H1 (cell line): ENCODE measurements around the gene CABP4. TPM values are rescaled to one million over a fixed set of nuclear protein-coding genes. Genes with fewer than 3 reads are reported as not detected.

Experiments used
- CTCF ChIA-PET: fragments of 300-600 bp; sonication (Branson Sonifier 250); formaldehyde crosslinking; loops from one replicate; lab custom pipeline; 2021; ENCODE audit not compliant: partially characterized antibody; lab: Charles Lee
- POLR2A ChIA-PET: fragments of 300-600 bp; sonication (Branson Sonifier 250); formaldehyde crosslinking; loops from one replicate; lab custom pipeline; 2021; ENCODE audit warnings: inconsistent platforms; ENCODE audit not compliant: partially characterized antibody; lab: Charles Lee
- DNase-seq, 2 experiments: peaks; one replicate each; pipeline versions ENCODE4 v3.0.0 to v3.0.0-alpha.2; 2010 to 2022; ENCODE audit warnings: low spot score in 2 of 2, low read depth in 1 of 2, mixed read lengths in 1 of 2
- FAIRE-seq: peaks from 2 replicates; lab custom pipeline; 2011; peaks lifted over from hg19 to GRCh38; lab: Jason Lieb, UNC
- H2AFZ ChIP-seq: 2 replicates; pipeline ENCODE4 v1.8.1; 2012; ENCODE audit warnings: low read length, inconsistent platforms
- H2AK5ac ChIP-seq: 2 replicates; pipeline ENCODE4 v1.6.1; 2013; ENCODE audit warnings: low read depth, low read length
- H2BK120ac ChIP-seq: replicated peaks from 2 replicates; pipeline ENCODE3; 2013; ENCODE audit warnings: low read depth, low read length, inconsistent platforms
- H2BK12ac ChIP-seq: 2 replicates; pipeline ENCODE4 v1.6.1; 2013; ENCODE audit warnings: low read depth, low read length
- H2BK15ac ChIP-seq: 2 replicates; pipeline ENCODE4 v1.6.1; 2013; ENCODE audit warnings: low read length
- H2BK20ac ChIP-seq: 2 replicates; pipeline ENCODE4 v1.6.1; 2013; ENCODE audit warnings: low read length
- H2BK5ac ChIP-seq: 2 replicates; pipeline ENCODE4 v1.6.1; 2013; ENCODE audit warnings: low read depth, low read length
- H3K14ac ChIP-seq: 2 replicates; pipeline ENCODE4 v1.6.1; 2013; ENCODE audit warnings: inconsistent platforms; ENCODE audit not compliant: insufficient read length
- H3K18ac ChIP-seq: 2 replicates; pipeline ENCODE4 v1.6.1; 2013; ENCODE audit warnings: low read length; ENCODE audit errors: extremely low read depth
- H3K23ac ChIP-seq: 2 replicates; pipeline ENCODE4 v1.6.1; 2013; ENCODE audit warnings: inconsistent platforms; ENCODE audit not compliant: insufficient read length
- H3K23me2 ChIP-seq: 2 replicates; pipeline ENCODE4 v1.6.1; 2013; ENCODE audit warnings: low read depth, low read length
- H3K27ac ChIP-seq: 2 replicates; pipeline ENCODE4 v1.6.1; 2011; ENCODE audit warnings: low read depth, low read length, inconsistent platforms
- H3K27me3 ChIP-seq, 4 experiments: replicated peaks in 1 of 4; 1 replicate in 1 of 4; 2 replicates in 3 of 4; pipeline versions ENCODE4 v1.6.1 to v1.8.1; 2011 to 2013; ENCODE audit warnings: low read length in 3 of 4, mild to moderate bottlenecking in 3 of 4, inconsistent platforms in 2 of 4, mixed read lengths in 2 of 4, moderate library complexity in 1 of 4; ENCODE audit not compliant: control insufficient read depth in 3 of 4, insufficient read depth in 3 of 4; ENCODE audit errors: extremely low read depth in 1 of 4
- H3K36me3 ChIP-seq, 4 experiments: 2 replicates each; pipeline versions ENCODE4 v1.6.1 to v1.8.1; 2011 to 2013; ENCODE audit warnings: mild to moderate bottlenecking in 4 of 4, low read length in 3 of 4, moderate library complexity in 2 of 4, control low read depth in 1 of 4, inconsistent platforms in 1 of 4; ENCODE audit not compliant: insufficient read depth in 4 of 4, control insufficient read depth in 2 of 4
- H3K4ac ChIP-seq: replicated peaks from 2 replicates; pipeline ENCODE3; 2013; ENCODE audit warnings: low read length, low read depth, mixed read lengths, inconsistent platforms; ENCODE audit not compliant: insufficient read length
- H3K4me1 ChIP-seq, 4 experiments: replicated peaks in 1 of 4; 1 replicate in 1 of 4; 2 replicates in 3 of 4; pipeline versions ENCODE4 v1.6.1 to v1.8.1; 2011 to 2013; ENCODE audit warnings: low read length in 3 of 4, inconsistent platforms in 2 of 4, mixed read lengths in 1 of 4; ENCODE audit not compliant: insufficient read depth in 4 of 4, control insufficient read depth in 3 of 4
- H3K4me2 ChIP-seq, 2 experiments: 2 replicates each; pipeline versions ENCODE4 v1.6.1 to v1.8.1; 2011 to 2013; ENCODE audit warnings: low read depth in 2 of 2, low read length in 2 of 2, control low read depth in 1 of 2, inconsistent platforms in 1 of 2, mild to moderate bottlenecking in 1 of 2; ENCODE audit not compliant: insufficient read depth in 1 of 2
- H3K4me3 ChIP-seq, 4 experiments: fragments of 200-600, 300-600 bp in 1 of 4; sonication (generic), shearing (Covaris generic), sonication (Bioruptor Twin) in 1 of 4; 2 replicates each; pipeline versions ENCODE4 v1.5.1 to v1.8.1; 2011 to 2016; ENCODE audit warnings: low read length in 4 of 4, low read depth in 3 of 4, control low read depth in 2 of 4, inconsistent platforms in 2 of 4, mild to moderate bottlenecking in 2 of 4, mixed read lengths in 1 of 4, moderate library complexity in 1 of 4; ENCODE audit not compliant: insufficient read depth in 2 of 4; ENCODE audit errors: extremely low read depth in 1 of 4
- H3K56ac ChIP-seq: replicated peaks from 2 replicates; pipeline ENCODE3; 2013; ENCODE audit warnings: low read depth, mild to moderate bottlenecking, mixed read lengths, low read length, inconsistent platforms; ENCODE audit not compliant: insufficient read length
- H3K79me1 ChIP-seq: 2 replicates; pipeline ENCODE4 v1.6.1; 2013; ENCODE audit warnings: low read depth, low read length, control low read depth
- H3K79me2 ChIP-seq, 2 experiments: 2 replicates each; pipeline versions ENCODE4 v1.6.1 to v1.8.1; 2012 to 2013; ENCODE audit warnings: low read length in 2 of 2, mild to moderate bottlenecking in 2 of 2, inconsistent platforms in 1 of 2; ENCODE audit not compliant: insufficient read depth in 2 of 2, control insufficient read depth in 1 of 2
- H3K9ac ChIP-seq, 4 experiments: replicated peaks in 1 of 4; 1 replicate in 1 of 4; 2 replicates in 3 of 4; pipeline versions ENCODE4 v1.6.1 to v1.8.1; 2011 to 2013; ENCODE audit warnings: low read depth in 3 of 4, low read length in 3 of 4, control low read depth in 2 of 4, mild to moderate bottlenecking in 2 of 4, moderate library complexity in 2 of 4, inconsistent platforms in 1 of 4; ENCODE audit errors: extremely low read depth in 1 of 4
- H3K9me3 ChIP-seq, 2 experiments: 2 replicates each; pipeline versions ENCODE4 v1.6.1 to v1.8.1; 2012 to 2013; ENCODE audit warnings: mild to moderate bottlenecking in 2 of 2, moderate library complexity in 2 of 2, control low read depth in 1 of 2, inconsistent platforms in 1 of 2, low read depth in 1 of 2, low read length in 1 of 2, mixed read lengths in 1 of 2; ENCODE audit not compliant: insufficient read depth in 2 of 2
- H4K20me1 ChIP-seq, 2 experiments: replicated peaks in 1 of 2; 2 replicates each; pipeline versions ENCODE3 to v1.8.1; 2011 to 2013; ENCODE audit warnings: inconsistent platforms in 2 of 2, low read length in 2 of 2, mild to moderate bottlenecking in 1 of 2; ENCODE audit not compliant: insufficient read depth in 2 of 2, control insufficient read depth in 1 of 2
- H4K5ac ChIP-seq: 2 replicates; pipeline ENCODE4 v1.6.1; 2013; ENCODE audit warnings: low read length, low read depth, mixed read lengths, inconsistent platforms; ENCODE audit not compliant: insufficient read length
- H4K8ac ChIP-seq: 2 replicates; pipeline ENCODE4 v1.8.0; 2013; ENCODE audit warnings: mild to moderate bottlenecking, moderate library complexity, low read length, inconsistent platforms; ENCODE audit not compliant: insufficient read depth; ENCODE audit errors: extremely low read depth
- H4K91ac ChIP-seq: replicated peaks from 2 replicates; pipeline ENCODE3; 2013; ENCODE audit warnings: low read length, mixed read lengths, inconsistent platforms; ENCODE audit not compliant: insufficient read length
- CREB1 ChIP-seq: IDR thresholded peaks from 2 replicates; pipeline ENCODE4 v1.6.1; 2012; ENCODE audit warnings: inconsistent platforms
- E2F6 ChIP-seq: IDR thresholded peaks from 2 replicates; pipeline ENCODE4 v1.6.1; 2012; ENCODE audit warnings: inconsistent platforms
- EGR1 ChIP-seq: IDR thresholded peaks from 2 replicates; pipeline ENCODE4 v1.6.1; 2011; ENCODE audit warnings: low read depth, low read length, borderline replicate concordance
- GTF2F1 ChIP-seq: IDR thresholded peaks from 2 replicates; pipeline ENCODE4 v1.6.1; 2012; ENCODE audit warnings: low read depth, low read length, improper control_type of control experiment, borderline replicate concordance
- HDAC6 ChIP-seq: IDR thresholded peaks from one replicate; pipeline ENCODE4 v1.7.1; 2012; ENCODE audit warnings: low read depth, mild to moderate bottlenecking, inconsistent platforms, low read length, moderate library complexity
- JUN ChIP-seq: IDR thresholded peaks from 2 replicates; pipeline ENCODE4 v1.6.1; 2011; ENCODE audit warnings: low read depth, mild to moderate bottlenecking, improper control_type of control experiment, low read length
- RBBP5 ChIP-seq: IDR thresholded peaks from 2 replicates; pipeline ENCODE4 v1.7.1; 2012; ENCODE audit warnings: low read depth, mild to moderate bottlenecking, inconsistent platforms, low read length, moderate library complexity, borderline replicate concordance
- RXRA ChIP-seq: IDR thresholded peaks from 2 replicates; pipeline ENCODE4 v1.6.1; 2011; ENCODE audit warnings: low read depth, mild to moderate bottlenecking, low read length, moderate library complexity; ENCODE audit not compliant: insufficient read depth
- SP4 ChIP-seq: IDR thresholded peaks from 2 replicates; pipeline ENCODE4 v1.6.1; 2012; ENCODE audit warnings: low read length, inconsistent platforms
- SRF ChIP-seq: IDR thresholded peaks from 2 replicates; pipeline ENCODE4 v1.6.1; 2011; ENCODE audit warnings: mild to moderate bottlenecking, low read depth, low read length, moderate library complexity
- TAF1 ChIP-seq: IDR thresholded peaks from 2 replicates; pipeline ENCODE4 v1.6.1; 2011; ENCODE audit warnings: mild to moderate bottlenecking, low read depth, low read length
- TEAD4 ChIP-seq: IDR thresholded peaks from 2 replicates; pipeline ENCODE4 v1.6.1; 2012; ENCODE audit warnings: low read depth, low read length, inconsistent platforms, mixed read lengths
- WGBS, 2 experiments: shearing (Covaris generic) in 1 of 2; methylation state at CpG; one replicate each; pipeline versions ENCODE4 v1.1.6 to v1.1.7; 2013 to 2015; ENCODE audit warnings: low lambda C conversion rate in 2 of 2, mixed read lengths in 2 of 2, inconsistent platforms in 1 of 2, low coverage in 1 of 2, missing lambda C conversion rate in 1 of 2; ENCODE audit not compliant: insufficient replicate concordance in 2 of 2, insufficient coverage in 1 of 2, insufficient read length in 1 of 2; ENCODE audit errors: extremely low coverage in 1 of 2, missing lambda C conversion rate in 1 of 2; 5-methylcytosine and 5-hydroxymethylcytosine counted together
- polyA plus RNA-seq, 7 experiments: library from polyadenylated mRNA; depleted of rRNA in 3 of 7; stranded (reverse) in 5 of 7; unstranded in 2 of 7; fragments of >200 nt in 5 of 7; fragments of 200-250 nt in 2 of 7; gene quantifications; 1 replicate in 5 of 7; 2 replicates in 1 of 7; 4 replicates in 1 of 7; pipeline versions ENCODE4 v1.2.1 to v1.2.3, GENCODE V29; 2011 to 2013; ENCODE audit warnings: missing spikeins in 2 of 7, mixed read lengths in 2 of 7
- total RNA-seq: library from RNA; stranded (reverse); fragmentation: NEBNext Ultra II Directional; extraction: Animal tissue kit (Norgen Biotek cat#: 25700); gene quantifications from 2 replicates; pipeline ENCODE4 v1.2.1, GENCODE V29; 2021

The CABP4 gene
- total and polyA plus RNA-seq, 2 of the 8 experiments (the other 6 are each of a cell fraction or from before 2014, with no cell fraction given) = not detected

- DNase-seq (no peak), FAIRE-seq (no peak)
- WGBS, 2 experiments = 93% methylated on average over 21 of the region's 21 CpGs; no CpG with 5 or more reads in 1 of the 2 experiments
- H2BK5ac ChIP-seq = no peak overlapping the region
- H3K4me2 ChIP-seq = no peak overlapping the region
- no peak overlapping the region for H4K5ac ChIP-seq
- no peak overlapping the region for H3K23ac ChIP-seq
- H2AFZ ChIP-seq = no peak overlapping the region
- peaks cover 2% of the 10 kb centered on the region; the same call in 1 of the 2 replicates for H3K23me2 ChIP-seq
- H4K20me1 ChIP-seq = peaks cover 4 to 15% of the 10 kb centered on the region in 2 experiments
- H3K79me1 ChIP-seq = 0 out of 2 replicates have a peak, but pooled peaks cover 2% of the 10 kb centered on the region
- H3K27ac ChIP-seq = no peak overlapping the region
- H3K14ac ChIP-seq = no peak overlapping the region
- no peaks in the 10 kb centered on the region for H3K9me3 ChIP-seq
- no peak overlapping the region for H3K9ac ChIP-seq
- H3K27me3 ChIP-seq = no peaks in the 10 kb centered on the region
- no peak overlapping the region for H3K4me3 ChIP-seq
- H3K56ac ChIP-seq = no peak overlapping the region
- no peak overlapping the region for H4K8ac ChIP-seq
- no peak overlapping the region for H4K91ac ChIP-seq
- H2BK120ac ChIP-seq = no peak overlapping the region
- no peak overlapping the region for H2BK12ac ChIP-seq
- POLR2A ChIA-PET = interaction anchor here (0.7 to 12.5 kb wide), 11 partner anchors 9 to 64 kb away, joined by 3 to 104 read pairs (median 5); partner anchors contain the start of genes CARNS1, PITPNM1 and PPP1CA
- H3K4ac ChIP-seq = no peak overlapping the region
- H2BK20ac ChIP-seq = no peak overlapping the region
- H3K18ac ChIP-seq = no peak overlapping the region
- no peaks in the 10 kb centered on the region for H3K79me2 ChIP-seq
- H3K36me3 ChIP-seq = peaks cover 6 to 18% (median 10%) of the 10 kb centered on the region in 4 experiments; a peak in 5 of 8 replicates
- CTCF ChIA-PET = interaction anchor here (0.9 kb wide), 1 partner anchor 101 kb away, joined by 3 read pairs; no protein-coding TSS in a partner anchor
- H2AK5ac ChIP-seq = no peak overlapping the region
- H2BK15ac ChIP-seq = no peak overlapping the region
- H3K4me1 ChIP-seq = peaks cover 0 to 20% (median 13%) of the 10 kb centered on the region in 4 experiments; a peak in 6 of 7 replicates
- no peak for TF ChIP-seq EGR1
- TF ChIP-seq E2F6 = no peak
- TF ChIP-seq TAF1 = no peak
- no peak for TF ChIP-seq RBBP5
- TF ChIP-seq JUN = no peak
- TF ChIP-seq HDAC6 = no peak
- TF ChIP-seq CREB1 = no peak
- no peak for TF ChIP-seq RXRA
- no peak for TF ChIP-seq GTF2F1
- no peak for TF ChIP-seq TEAD4
- no peak for TF ChIP-seq SP4
- no peak for TF ChIP-seq SRF
Observed at GRCh38 chr11:67441098-67441563, 14.0 kb upstream of the CABP4 start.
